GM19395 (cell line): ENCODE results near the gene TLL1.

Source experiments
- ATAC-seq: cut with Tn5 transposase; IDR thresholded peaks from one replicate; pipeline ENCODE4 v1.9.1; 2021; ENCODE audit warnings: mild to moderate bottlenecking, moderate library complexity; ENCODE audit not compliant: unreplicated experiment

The TLL1 gene

DNA sequence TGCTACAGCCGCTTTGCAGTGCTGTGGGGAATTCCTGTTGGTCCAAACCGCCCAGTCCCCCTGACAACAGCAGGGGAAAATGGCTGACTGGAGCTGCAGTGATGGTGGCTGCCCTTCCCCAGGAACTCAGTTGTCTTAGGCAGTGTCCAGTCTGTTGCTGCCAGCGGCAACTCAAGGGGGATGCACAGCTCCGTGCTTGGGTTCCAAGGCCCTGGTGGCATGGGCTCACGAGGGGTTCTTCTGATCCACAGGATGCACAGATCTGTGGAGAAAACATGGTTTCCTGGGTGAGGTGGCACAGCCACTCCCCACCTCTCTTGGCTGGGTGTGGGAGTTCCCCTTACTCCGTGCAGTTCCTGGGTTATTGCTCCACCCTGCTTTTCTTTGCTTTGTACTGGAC lies 261.2 kb downstream of the TLL1 start:
- no peak for ATAC-seq

DNA sequence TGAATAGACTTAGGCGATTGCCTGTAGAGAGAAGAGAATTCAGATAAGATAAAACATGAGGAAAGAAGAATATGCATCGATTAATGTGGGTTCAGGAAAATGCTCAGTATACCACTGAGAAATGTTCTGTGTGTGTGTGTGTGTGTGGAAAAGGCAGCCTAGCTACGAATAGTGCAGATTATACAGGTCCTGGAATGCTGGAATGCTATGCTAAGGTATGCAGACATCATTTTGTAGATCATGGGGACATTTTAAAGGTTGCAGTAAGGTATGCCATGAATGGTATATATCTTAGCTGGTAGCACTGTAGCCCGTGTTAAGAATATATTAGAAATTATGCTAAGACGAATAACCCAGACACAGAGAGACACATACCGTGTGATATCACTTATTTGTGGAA lies 267.9 kb downstream of the TLL1 start:
- ATAC-seq, result no peak

DNA sequence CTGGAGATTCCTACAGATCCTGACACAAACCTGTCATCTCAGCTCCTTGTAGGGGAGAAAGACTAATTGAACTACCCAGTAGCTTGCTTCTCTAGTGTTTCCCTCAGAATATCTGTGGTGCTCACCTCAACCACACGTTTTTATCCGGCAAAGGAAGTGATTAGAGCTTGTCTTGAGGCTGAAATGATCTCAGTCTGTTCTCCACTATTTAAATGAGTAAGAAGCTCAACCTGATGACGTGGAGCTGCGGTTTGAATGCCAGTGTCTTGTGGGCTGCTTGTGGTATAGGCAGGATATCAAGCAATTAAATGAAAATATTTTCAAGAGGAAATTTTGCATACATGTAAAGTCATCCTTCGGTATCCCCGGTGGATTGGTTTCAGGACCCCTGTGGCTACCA lies 270.2 kb downstream of the TLL1 start:
- no peak for ATAC-seq

DNA sequence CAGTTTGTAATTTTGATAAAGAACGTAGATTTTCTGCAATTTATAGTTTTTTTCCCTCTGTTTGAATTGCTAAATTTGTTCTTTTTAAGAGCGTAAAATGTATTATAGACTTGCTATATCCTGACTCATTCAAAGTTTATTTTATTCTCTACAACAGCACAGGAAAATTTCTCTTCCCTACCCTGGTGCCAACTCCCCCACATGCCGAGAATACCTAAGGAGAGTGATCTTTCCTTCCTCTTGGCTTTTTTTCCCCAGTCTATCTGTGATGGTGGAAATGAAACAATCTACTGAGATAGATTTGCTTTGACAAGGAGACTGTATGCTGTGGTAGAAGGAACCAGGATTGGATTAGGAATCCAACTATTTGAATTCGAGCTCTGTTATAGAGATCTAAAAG lies 271.6 kb downstream of the TLL1 start:
- ATAC-seq, result no peak

DNA sequence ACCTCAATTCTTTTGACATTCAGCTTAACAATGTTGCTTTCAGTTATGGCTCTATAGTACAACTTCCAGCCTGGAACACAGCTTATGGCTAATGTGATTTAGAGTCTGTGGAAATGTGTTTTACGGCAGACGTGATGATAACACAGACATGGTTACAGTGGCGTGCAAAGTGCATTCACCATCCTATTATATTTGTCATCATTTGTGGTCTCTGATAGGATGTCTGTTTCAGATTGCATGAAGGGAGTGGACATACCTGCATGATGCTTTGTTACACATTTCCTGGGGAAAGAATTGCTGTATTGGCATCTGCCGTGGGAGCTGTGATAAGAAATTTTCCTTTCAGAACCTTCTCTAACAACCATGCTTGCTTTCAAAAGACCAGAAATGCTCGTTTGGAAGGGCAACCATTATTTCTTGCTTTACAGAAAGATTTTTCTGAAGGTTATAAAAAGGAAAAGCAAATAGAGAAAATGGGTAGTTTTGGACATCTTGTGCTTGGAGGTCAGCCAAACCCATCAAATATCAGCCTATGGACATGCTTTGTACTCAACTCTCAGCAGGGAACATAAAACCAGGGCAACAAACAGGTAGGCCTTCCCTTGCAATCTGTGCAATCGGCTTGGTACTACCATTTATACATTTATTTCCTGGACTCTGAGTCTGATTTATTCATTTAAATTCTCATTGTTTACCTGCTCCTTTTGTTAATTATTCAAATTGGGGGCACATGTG lies 273.9 kb downstream of the TLL1 start:
- no peak for ATAC-seq
